H4 (cell line): ENCODE data around the gene DNAJC6. TPM values are rescaled to one million over a fixed set of nuclear protein-coding genes. Genes with fewer than 3 reads are reported as not detected.

Source experiments
- DNase-seq: peaks from one replicate; pipeline ENCODE4 v3.0.0-alpha.2; 2015; ENCODE audit warnings: low spot score
- total RNA-seq: library from RNA; depleted of rRNA; stranded (reverse); fragments of >200 nt; shearing (Covaris generic); gene quantifications from 2 replicates; pipeline ENCODE4 v1.2.3, GENCODE V29; 2014

The DNAJC6 gene
- total RNA-seq, 1 experiment from 2014 or later: 19.3 TPM

GRCh38 chr1:65401612-65402011, 92.3 kb downstream of the DNAJC6 start:
- DNase-seq: no peak

GRCh38 chr1:65404941-65405340, 95.6 kb downstream of the DNAJC6 start:
- DNase-seq: no peak

- no peak for DNase-seq
These were observed 98.5 kb downstream of the DNAJC6 start for GRCh38 chr1:65407877-65408276.

GRCh38 chr1:65409314-65409713, 100.0 kb downstream of the DNAJC6 start:
- no peak for DNase-seq

- DNase-seq: no peak
These were observed 100.5 kb downstream of the DNAJC6 start for GRCh38 chr1:65409816-65410326.

GRCh38 chr1:65412256-65412983, 103.1 kb downstream of the DNAJC6 start:
- no peak for DNase-seq

GRCh38 chr1:65412984-65413375, 103.6 kb downstream of the DNAJC6 start:
- no peak for DNase-seq

- DNase-seq: no peak
These were observed 105.2 kb downstream of the DNAJC6 start for GRCh38 chr1:65414538-65414937.

GRCh38 chr1:65416767-65417166, 107.4 kb downstream of the DNAJC6 start:
- no peak for DNase-seq

- no peak for DNase-seq
These were observed 108.4 kb downstream of the DNAJC6 start for GRCh38 chr1:65417729-65418128.

- DNase-seq: no peak
These were observed 109.3 kb downstream of the DNAJC6 start for GRCh38 chr1:65418522-65419185.

- DNase-seq: peak; percentile 96
These were observed 110.6 kb downstream of the DNAJC6 start for GRCh38 chr1:65419681-65420589.

GRCh38 chr1:65420590-65421350, 111.4 kb downstream of the DNAJC6 start, which contains the start of the genes LEPR and LEPROT:
TSS of gene LEPR (plus strand) at chr1:65420668. CDS start at chr1:65565566, 144,898 bp downstream.
TSS of gene LEPROT (plus strand) at chr1:65420668. CDS start at chr1:65420725, 57 bp downstream.
- no peak for DNase-seq

- DNase-seq: no peak
These were observed 112.1 kb downstream of the DNAJC6 start for GRCh38 chr1:65421351-65422025.

GRCh38 chr1:65422241-65423203, 113.2 kb downstream of the DNAJC6 start:
- peak; percentile 33 for DNase-seq

GRCh38 chr1:65423884-65424572, 114.7 kb downstream of the DNAJC6 start:
- DNase-seq: peak; percentile 71

GRCh38 chr1:65424573-65424889, 115.2 kb downstream of the DNAJC6 start:
- no peak for DNase-seq

- no peak for DNase-seq
These were observed 115.7 kb downstream of the DNAJC6 start for GRCh38 chr1:65425006-65425405.

- peak; percentile 61 for DNase-seq
These were observed 116.4 kb downstream of the DNAJC6 start for GRCh38 chr1:65425697-65426096.
